HCT116 (cell line): ENCODE measurements around the gene NRP1. TPM values are rescaled to one million over a fixed set of nuclear protein-coding genes. Genes with fewer than 3 reads are reported as not detected.

Experiments
- ATAC-seq: fragments of 200-7000 bp; cut with Tn5 transposase; 2 replicates; pipeline ENCODE4 v1.9.1; 2020; ENCODE audit warnings: mild to moderate bottlenecking, moderate library complexity
- BruUV-seq: library from RNA; stranded (reverse); fragments of 400-500 nt; replicated peaks from 2 replicates; lab custom pipeline; 2021; lab: Mats Ljungman, UMichigan
- CTCF ChIA-PET: fragments of 300-600 bp; sonication (Branson Sonifier 250); formaldehyde crosslinking; loops from one replicate; lab custom pipeline; 2021; ENCODE audit warnings: antibody characterized with exemption; lab: Charles Lee
- POLR2A ChIA-PET: fragments of 300-600, 350-600 bp; sonication (Branson Sonifier 250); formaldehyde crosslinking; loops from one replicate; lab custom pipeline; 2021; ENCODE audit warnings: antibody characterized with exemption; lab: Charles Lee
- RAD21 ChIA-PET, 2 experiments: fragments of 300-600 bp; sonication (Branson Sonifier 250); formaldehyde crosslinking; loops; one replicate each; lab custom pipeline; 2023; ENCODE audit warnings: low total read pairs in 2 of 2; ENCODE audit not compliant: uncharacterized antibody in 2 of 2, unreplicated experiment in 2 of 2, low non-redundant PET in 1 of 2; lab: Charles Lee
- DNase-seq: peaks from one replicate; pipeline ENCODE4 v3.0.0-alpha.2; 2010; ENCODE audit warnings: low read depth, low spot score
- H2AFZ ChIP-seq: fragments of 200-600 bp; shearing (Covaris generic), sonication (generic); 2 replicates; pipeline ENCODE4 v1.6.1; 2017; ENCODE audit warnings: low read depth, mixed run types, mixed read lengths, antibody characterized with exemption, low read length; ENCODE audit not compliant: poor library complexity, severe bottlenecking
- H3K27ac ChIP-seq: 2 replicates; pipeline ENCODE4 v1.5.1; 2012; ENCODE audit warnings: low read depth, low read length
- H3K27me3 ChIP-seq: fragments of 200-600 bp; sonication (generic); 2 replicates; pipeline ENCODE4 v1.6.1; 2016; ENCODE audit warnings: mixed run types, low read length, mixed read lengths; ENCODE audit not compliant: insufficient read depth
- H3K36me3 ChIP-seq, 2 experiments: fragments of 200-500 bp in 1 of 2; fragments of 200-600 bp in 1 of 2; sonication (Bioruptor generic) in 1 of 2; sonication (generic) in 1 of 2; 2 replicates each; pipeline versions ENCODE4 v1.5.1 to v1.6.1; 2014 to 2016; ENCODE audit warnings: low read length in 2 of 2, inconsistent platforms in 1 of 2, mixed read lengths in 1 of 2, mixed run types in 1 of 2; ENCODE audit not compliant: insufficient read depth in 2 of 2, control insufficient read depth in 1 of 2
- H3K4me1 ChIP-seq, 2 experiments: fragments of 200-600 bp in 1 of 2; sonication (generic) in 1 of 2; 2 replicates each; pipeline versions ENCODE4 v1.5.1 to v1.6.1; 2012 to 2017; ENCODE audit warnings: low read length in 2 of 2, inconsistent platforms in 1 of 2, mild to moderate bottlenecking in 1 of 2, mixed read lengths in 1 of 2, mixed run types in 1 of 2, moderate library complexity in 1 of 2; ENCODE audit not compliant: insufficient read depth in 2 of 2, control insufficient read depth in 1 of 2
- H3K4me2 ChIP-seq: fragments of 200-600 bp; sonication (generic); 2 replicates; pipeline ENCODE4 v1.6.1; 2017; ENCODE audit warnings: mixed run types, low read length, mixed read lengths
- H3K4me3 ChIP-seq, 2 experiments: fragments of 200-600 bp in 1 of 2; sonication (generic) in 1 of 2; replicated peaks in 1 of 2; 2 replicates each; pipeline ENCODE4 v1.5.1; 2011 to 2016; ENCODE audit warnings: low read length in 2 of 2, control low read depth in 1 of 2, low read depth in 1 of 2, mild to moderate bottlenecking in 1 of 2, mixed read lengths in 1 of 2, mixed run types in 1 of 2
- H3K79me2 ChIP-seq: fragments of 200-600 bp; sonication (generic); 2 replicates; pipeline ENCODE4 v1.6.1; 2017; ENCODE audit warnings: mild to moderate bottlenecking, mixed run types, low read length, moderate library complexity, mixed read lengths; ENCODE audit not compliant: insufficient read depth
- H3K9ac ChIP-seq: fragments of 200-600 bp; sonication (generic); 2 replicates; pipeline ENCODE4 v1.6.1; 2016; ENCODE audit warnings: low read length, mixed read lengths
- H3K9me2 ChIP-seq: fragments of 200-600 bp; sonication (generic), shearing (Covaris generic); 2 replicates; pipeline ENCODE4 v1.6.1; 2017; ENCODE audit warnings: mixed run types, mild to moderate bottlenecking, moderate library complexity; ENCODE audit not compliant: insufficient read depth
- H3K9me3 ChIP-seq, 2 experiments: fragments of 200-500 bp in 1 of 2; fragments of 200-600 bp in 1 of 2; sonication (Bioruptor generic) in 1 of 2; sonication (generic) in 1 of 2; 2 replicates each; pipeline ENCODE4 v1.6.1; 2014 to 2017; ENCODE audit warnings: low read length in 2 of 2, mixed read lengths in 2 of 2, inconsistent platforms in 1 of 2, low read depth in 1 of 2, mild to moderate bottlenecking in 1 of 2, mixed run types in 1 of 2, moderate library complexity in 1 of 2; ENCODE audit not compliant: control insufficient read depth in 1 of 2, insufficient read depth in 1 of 2
- H4K20me1 ChIP-seq: fragments of 200-600 bp; sonication (generic), shearing (Covaris generic); 2 replicates; pipeline ENCODE4 v1.6.1; 2017; ENCODE audit warnings: mixed run types, mild to moderate bottlenecking, moderate library complexity; ENCODE audit not compliant: insufficient read depth
- CBX3 ChIP-seq: IDR thresholded peaks from 2 replicates; pipeline ENCODE4 v1.6.1; 2012; ENCODE audit warnings: low read depth
- CEBPB ChIP-seq: IDR thresholded peaks from 2 replicates; pipeline ENCODE4 v1.6.1; 2012; ENCODE audit warnings: low read depth
- EGR1 ChIP-seq: IDR thresholded peaks from 2 replicates; pipeline ENCODE4 v1.6.1; 2012; ENCODE audit warnings: low read depth
- ELF1 ChIP-seq: IDR thresholded peaks from 2 replicates; pipeline ENCODE4 v1.6.1; 2012; ENCODE audit warnings: low read depth, borderline replicate concordance
- EZH2phosphoT487 ChIP-seq: fragments of 200-600 bp; IDR thresholded peaks from 2 replicates; pipeline ENCODE4 v1.6.1; 2018; ENCODE audit warnings: antibody characterized with exemption, borderline replicate concordance
- FOSL1 ChIP-seq: IDR thresholded peaks from 2 replicates; pipeline ENCODE4 v1.6.1; 2012; ENCODE audit warnings: low read depth
- JUND ChIP-seq: IDR thresholded peaks from 2 replicates; pipeline ENCODE4 v1.6.1; 2012
- POLR2A ChIP-seq: IDR thresholded peaks from 2 replicates; pipeline ENCODE4 v1.7.0; 2011; ENCODE audit warnings: borderline replicate concordance; ENCODE audit not compliant: insufficient read depth, insufficient read length; ENCODE audit errors: extremely low read depth
- POLR2AphosphoS5 ChIP-seq: IDR thresholded peaks from 2 replicates; pipeline ENCODE4 v1.6.1; 2011; ENCODE audit warnings: mild to moderate bottlenecking, low read depth, low read length, moderate library complexity
- RAD21 ChIP-seq: IDR thresholded peaks from 2 replicates; pipeline ENCODE4 v1.6.1; 2012; ENCODE audit warnings: low read depth, mild to moderate bottlenecking
- SIN3A ChIP-seq: IDR thresholded peaks from 2 replicates; pipeline ENCODE4 v1.6.1; 2012; ENCODE audit warnings: low read depth
- SP1 ChIP-seq: IDR thresholded peaks from 2 replicates; pipeline ENCODE4 v1.6.1; 2012; ENCODE audit warnings: low read depth
- SRF ChIP-seq: IDR thresholded peaks from 2 replicates; pipeline ENCODE4 v1.6.1; 2012; ENCODE audit warnings: low read depth
- YY1 ChIP-seq: IDR thresholded peaks from 2 replicates; pipeline ENCODE4 v1.6.1; 2011; ENCODE audit warnings: low read length, low read depth, moderate library complexity, mild to moderate bottlenecking; ENCODE audit not compliant: insufficient replicate concordance; ENCODE audit errors: extremely low read depth
- ZNF274 ChIP-seq: fragments of 200-500 bp; sonication (Bioruptor generic); IDR thresholded peaks from 2 replicates; pipeline ENCODE4 v1.6.1; 2014; ENCODE audit warnings: mild to moderate bottlenecking, low read depth, low read length, inconsistent platforms
- intact Hi-C: fragments of 100-400 bp; cut with micrococcal nuclease; formaldehyde crosslinking; loops from 2 replicates; pipeline ENCODE4 v1.10.0; 2022
- total RNA-seq: library from RNA; stranded (reverse); gene quantifications from one replicate; pipeline ENCODE4 v1.2.1, GENCODE V29; 2021; ENCODE audit not compliant: unreplicated experiment
- TF ChIP-seq, protein P1 (sequence below): IDR thresholded peaks from 2 replicates; pipeline ENCODE4 v1.6.1; 2011; ENCODE audit warnings: mild to moderate bottlenecking, low read length, moderate library complexity; ENCODE audit not compliant: insufficient replicate concordance; ENCODE audit errors: extremely low read depth
- TF ChIP-seq, protein P2 (sequence below), 3 experiments: fragments of 200-600 bp in 1 of 3; sonication (generic) in 1 of 3; IDR thresholded peaks in 2 of 3; conservative IDR thresholded peaks in 1 of 3; 2 replicates each; pipeline ENCODE4 v1.5.1; 2012 to 2017; ENCODE audit warnings: low read depth in 2 of 3, low read length in 2 of 3, antibody characterized with exemption in 1 of 3, borderline replicate concordance in 1 of 3, control low read depth in 1 of 3, mild to moderate bottlenecking in 1 of 3, mixed read lengths in 1 of 3, mixed run types in 1 of 3, moderate library complexity in 1 of 3; ENCODE audit not compliant: insufficient read depth in 1 of 3
- TF ChIP-seq, protein P3 (sequence below): IDR thresholded peaks from 2 replicates; pipeline ENCODE4 v1.6.1; 2012; ENCODE audit warnings: low read depth
- TF ChIP-seq, protein P4 (sequence below): IDR thresholded peaks from 2 replicates; pipeline ENCODE4 v1.6.1; 2012

Gene NRP1
- total RNA-seq, 1 experiment from 2014 or later = 3.8 TPM

DNA sequence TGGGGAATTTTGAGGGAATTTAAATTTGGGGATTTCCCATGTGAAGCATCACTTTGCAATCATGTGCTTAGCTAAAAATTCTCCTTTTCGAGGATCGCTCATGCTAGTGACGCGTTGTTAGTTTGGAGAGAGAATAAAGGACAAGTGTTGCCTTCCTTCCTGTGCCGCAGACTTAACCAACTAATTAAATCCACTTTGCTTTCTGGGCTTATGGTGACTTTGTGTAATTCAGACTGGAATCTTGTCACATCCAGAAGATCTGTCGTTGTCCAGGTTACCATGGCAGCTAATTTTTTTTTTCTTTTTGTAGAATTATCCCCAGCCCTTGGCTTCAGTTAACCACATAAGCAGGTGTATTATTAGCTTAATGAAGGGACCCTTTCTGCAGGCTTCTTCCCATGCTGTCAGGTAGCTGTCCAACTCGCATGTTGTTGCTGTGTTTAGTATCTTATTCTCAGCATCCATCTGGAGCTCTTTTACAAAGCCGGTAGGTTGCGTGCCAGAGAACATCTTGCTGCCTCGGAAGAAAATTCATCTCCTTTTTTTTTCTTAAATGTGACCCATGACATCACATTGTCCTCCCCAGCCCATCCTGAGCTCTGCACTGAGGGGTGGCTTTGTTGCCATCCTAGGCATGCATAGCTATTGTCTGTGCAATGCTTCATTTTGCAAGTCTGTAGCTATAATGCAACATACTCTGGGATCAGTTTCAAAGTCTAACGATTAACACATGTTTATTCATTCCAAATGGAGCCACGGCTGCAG is 47.2 kb upstream of the NRP1 start:
- H3K27ac ChIP-seq = no peak overlapping the region
- H3K4me3 ChIP-seq = no peak overlapping the region
- H3K4me2 ChIP-seq = no peak overlapping the region
- H3K27me3 ChIP-seq = no peaks in the 10 kb centered on the region
- H3K9me2 ChIP-seq = no peaks in the 10 kb centered on the region; the same call in 1 of the 2 replicates
- H3K4me1 ChIP-seq = peaks cover 8 to 18% of the 10 kb centered on the region in 2 experiments; a peak in 3 of 4 replicates
- ChIA-PET POLR2A (no interaction called here), CTCF (no interaction called here), RAD21 (no interaction called here)
- no peak overlapping the region for H3K9ac ChIP-seq
- H3K9me3 ChIP-seq = no peaks in the 10 kb centered on the region
- no peaks in the 10 kb centered on the region for H3K79me2 ChIP-seq
- no peaks in the 10 kb centered on the region for H3K36me3 ChIP-seq
- no peak overlapping the region for H2AFZ ChIP-seq
- TF ChIP-seq RAD21 (no peak), FOSL1 (no peak), YY1 (no peak), EZH2phosphoT487 (no peak), CEBPB (no peak), SP1 (no peak), POLR2A (no peak), SIN3A (no peak), ZNF274 (no peak), EGR1 (no peak), ELF1 (no peak), POLR2AphosphoS5 (no peak), CBX3 (no peak), JUND (no peak), SRF (no peak)
- TF ChIP-seq, protein P1, sequence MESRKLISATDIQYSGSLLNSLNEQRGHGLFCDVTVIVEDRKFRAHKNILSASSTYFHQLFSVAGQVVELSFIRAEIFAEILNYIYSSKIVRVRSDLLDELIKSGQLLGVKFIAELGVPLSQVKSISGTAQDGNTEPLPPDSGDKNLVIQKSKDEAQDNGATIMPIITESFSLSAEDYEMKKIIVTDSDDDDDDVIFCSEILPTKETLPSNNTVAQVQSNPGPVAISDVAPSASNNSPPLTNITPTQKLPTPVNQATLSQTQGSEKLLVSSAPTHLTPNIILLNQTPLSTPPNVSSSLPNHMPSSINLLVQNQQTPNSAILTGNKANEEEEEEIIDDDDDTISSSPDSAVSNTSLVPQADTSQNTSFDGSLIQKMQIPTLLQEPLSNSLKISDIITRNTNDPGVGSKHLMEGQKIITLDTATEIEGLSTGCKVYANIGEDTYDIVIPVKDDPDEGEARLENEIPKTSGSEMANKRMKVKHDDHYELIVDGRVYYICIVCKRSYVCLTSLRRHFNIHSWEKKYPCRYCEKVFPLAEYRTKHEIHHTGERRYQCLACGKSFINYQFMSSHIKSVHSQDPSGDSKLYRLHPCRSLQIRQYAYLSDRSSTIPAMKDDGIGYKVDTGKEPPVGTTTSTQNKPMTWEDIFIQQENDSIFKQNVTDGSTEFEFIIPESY = no peak
- TF ChIP-seq, protein P2, sequence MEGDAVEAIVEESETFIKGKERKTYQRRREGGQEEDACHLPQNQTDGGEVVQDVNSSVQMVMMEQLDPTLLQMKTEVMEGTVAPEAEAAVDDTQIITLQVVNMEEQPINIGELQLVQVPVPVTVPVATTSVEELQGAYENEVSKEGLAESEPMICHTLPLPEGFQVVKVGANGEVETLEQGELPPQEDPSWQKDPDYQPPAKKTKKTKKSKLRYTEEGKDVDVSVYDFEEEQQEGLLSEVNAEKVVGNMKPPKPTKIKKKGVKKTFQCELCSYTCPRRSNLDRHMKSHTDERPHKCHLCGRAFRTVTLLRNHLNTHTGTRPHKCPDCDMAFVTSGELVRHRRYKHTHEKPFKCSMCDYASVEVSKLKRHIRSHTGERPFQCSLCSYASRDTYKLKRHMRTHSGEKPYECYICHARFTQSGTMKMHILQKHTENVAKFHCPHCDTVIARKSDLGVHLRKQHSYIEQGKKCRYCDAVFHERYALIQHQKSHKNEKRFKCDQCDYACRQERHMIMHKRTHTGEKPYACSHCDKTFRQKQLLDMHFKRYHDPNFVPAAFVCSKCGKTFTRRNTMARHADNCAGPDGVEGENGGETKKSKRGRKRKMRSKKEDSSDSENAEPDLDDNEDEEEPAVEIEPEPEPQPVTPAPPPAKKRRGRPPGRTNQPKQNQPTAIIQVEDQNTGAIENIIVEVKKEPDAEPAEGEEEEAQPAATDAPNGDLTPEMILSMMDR (IDR thresholded peaks at IDR 0.05 in 2 of 3, conservative IDR thresholded peaks at IDR 0.05 in 1 of 3; ENCODE audit: borderline replicate concordance in 1 of 3, insufficient read depth in 1 of 3, low read depth in 2 of 3, low read length in 2 of 3) = no peak
- TF ChIP-seq, protein P3, sequence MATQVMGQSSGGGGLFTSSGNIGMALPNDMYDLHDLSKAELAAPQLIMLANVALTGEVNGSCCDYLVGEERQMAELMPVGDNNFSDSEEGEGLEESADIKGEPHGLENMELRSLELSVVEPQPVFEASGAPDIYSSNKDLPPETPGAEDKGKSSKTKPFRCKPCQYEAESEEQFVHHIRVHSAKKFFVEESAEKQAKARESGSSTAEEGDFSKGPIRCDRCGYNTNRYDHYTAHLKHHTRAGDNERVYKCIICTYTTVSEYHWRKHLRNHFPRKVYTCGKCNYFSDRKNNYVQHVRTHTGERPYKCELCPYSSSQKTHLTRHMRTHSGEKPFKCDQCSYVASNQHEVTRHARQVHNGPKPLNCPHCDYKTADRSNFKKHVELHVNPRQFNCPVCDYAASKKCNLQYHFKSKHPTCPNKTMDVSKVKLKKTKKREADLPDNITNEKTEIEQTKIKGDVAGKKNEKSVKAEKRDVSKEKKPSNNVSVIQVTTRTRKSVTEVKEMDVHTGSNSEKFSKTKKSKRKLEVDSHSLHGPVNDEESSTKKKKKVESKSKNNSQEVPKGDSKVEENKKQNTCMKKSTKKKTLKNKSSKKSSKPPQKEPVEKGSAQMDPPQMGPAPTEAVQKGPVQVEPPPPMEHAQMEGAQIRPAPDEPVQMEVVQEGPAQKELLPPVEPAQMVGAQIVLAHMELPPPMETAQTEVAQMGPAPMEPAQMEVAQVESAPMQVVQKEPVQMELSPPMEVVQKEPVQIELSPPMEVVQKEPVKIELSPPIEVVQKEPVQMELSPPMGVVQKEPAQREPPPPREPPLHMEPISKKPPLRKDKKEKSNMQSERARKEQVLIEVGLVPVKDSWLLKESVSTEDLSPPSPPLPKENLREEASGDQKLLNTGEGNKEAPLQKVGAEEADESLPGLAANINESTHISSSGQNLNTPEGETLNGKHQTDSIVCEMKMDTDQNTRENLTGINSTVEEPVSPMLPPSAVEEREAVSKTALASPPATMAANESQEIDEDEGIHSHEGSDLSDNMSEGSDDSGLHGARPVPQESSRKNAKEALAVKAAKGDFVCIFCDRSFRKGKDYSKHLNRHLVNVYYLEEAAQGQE = no peak
- TF ChIP-seq, protein P4, sequence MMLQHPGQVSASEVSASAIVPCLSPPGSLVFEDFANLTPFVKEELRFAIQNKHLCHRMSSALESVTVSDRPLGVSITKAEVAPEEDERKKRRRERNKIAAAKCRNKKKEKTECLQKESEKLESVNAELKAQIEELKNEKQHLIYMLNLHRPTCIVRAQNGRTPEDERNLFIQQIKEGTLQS = no peak
- TF ChIP-seq, all 23 proteins: peak for 0
- no TSS peak for BruUV-seq
- DNase-seq (no peak), ATAC-seq (no peak)
- no peaks in the 10 kb centered on the region for H4K20me1 ChIP-seq
- intact Hi-C loops = no loop called here
